Heart right ventricle (tissue), 16 donors: ENCODE data around the gene SAA2. TPM values are rescaled to one million over a fixed set of nuclear protein-coding genes. Genes with fewer than 3 reads are reported as not detected.
A peak's percentile ranks its signal among the peaks of the same experiment; 100 is the strongest.

Experiments
- ATAC-seq, 8 donors: fragments of 200-7000 bp; cut with Tn5 transposase; one replicate each; pipeline ENCODE4 v1.9.1; 2020; ENCODE audit warnings: mild to moderate bottlenecking in 8 of 8, moderate library complexity in 8 of 8, moderate number of reproducible peaks in 1 of 8
- DNase-seq, 2 donors: peaks; one replicate each; pipeline ENCODE4 v3.0.0-alpha.2; 2020
- H3K27ac ChIP-seq, 10 donors: fragments of 200-600 bp; sonication (generic) in 2 of 10; one replicate each; pipeline versions ENCODE4 v1.5.0 to v1.8.0; 2020 to 2022; ENCODE audit warnings: mild to moderate bottlenecking in 3 of 10
- H3K27me3 ChIP-seq, 7 donors: fragments of 200-600 bp; one replicate each; pipeline ENCODE4 v1.8.0; 2021 to 2022; ENCODE audit warnings: mild to moderate bottlenecking in 2 of 7
- H3K36me3 ChIP-seq, 9 donors: fragments of 200-600 bp; sonication (generic) in 1 of 9; one replicate each; pipeline versions ENCODE4 v1.5.0 to v1.8.0; 2020 to 2022; ENCODE audit warnings: mild to moderate bottlenecking in 2 of 9
- H3K4me1 ChIP-seq, 9 donors: fragments of 200-600 bp; sonication (generic) in 1 of 9; one replicate each; pipeline versions ENCODE4 v1.5.0 to v1.8.0; 2020 to 2022; ENCODE audit warnings: mild to moderate bottlenecking in 4 of 9
- H3K4me3 ChIP-seq, 10 donors: fragments of 200-600 bp; sonication (generic) in 2 of 10; one replicate each; pipeline versions ENCODE4 v1.5.0 to v1.8.0; 2020 to 2022; ENCODE audit warnings: mild to moderate bottlenecking in 7 of 10, moderate library complexity in 2 of 10
- H3K9me3 ChIP-seq, 11 donors: fragments of 200-600 bp in 10 of 11; sonication (generic) in 2 of 11; one replicate each; pipeline versions ENCODE4 v1.5.0 to v1.8.0; 2013 to 2022; ENCODE audit warnings: mild to moderate bottlenecking in 2 of 11, control low read depth in 1 of 11, moderate library complexity in 1 of 11
- CTCF ChIP-seq, 9 donors: fragments of 200-600 bp; sonication (generic) in 2 of 9; IDR thresholded peaks; one replicate each; pipeline versions ENCODE4 v1.5.0 to v1.8.0; 2021 to 2022; ENCODE audit warnings: antibody characterized with exemption in 9 of 9, mild to moderate bottlenecking in 5 of 9, moderate library complexity in 1 of 9
- WGBS, 2 donors: extraction: QIAGEN DNeasy Blood & Tissue Kit; methylation state at CpG; one replicate each; pipeline ENCODE4 v1.1.7; 2013; ENCODE audit warnings: inconsistent platforms in 1 of 2; 5-methylcytosine and 5-hydroxymethylcytosine counted together
- intact Hi-C, 10 donors: fragments of 100-400 bp; cut with DNase I; formaldehyde crosslinking; loops; one replicate each; pipeline versions ENCODE4 v1.11.1 to v1.14.2; 2022
- polyA plus RNA-seq, 2 donors: library from polyadenylated mRNA; stranded (reverse); fragments of 200-250 nt; gene quantifications; one replicate each; pipeline ENCODE4 v1.2.3, GENCODE V29; 2013
- total RNA-seq, 10 donors: library from RNA; stranded (reverse); fragmentation: NEBNext Ultra II Directional in 3 of 10; extraction: Animal tissue kit (Norgen Biotek cat#: 25700) in 3 of 10; gene quantifications; one replicate each; pipeline versions ENCODE4 v1.2.1 to v1.2.4, GENCODE V29; 2021 to 2023
- donor health status: Arrhythmogenic right ventricular cardiomyopathy.
- donor health status: ischemic (EF 13 %, LVEDD 7.1; RV severe dilation, severe dysfunction).
- donor health status: healthy with polysubstance abuse.
- donor health status: DM: no; HTN: yes; CAD: no.
- donor health status: DM: no; HTN: no; CAD: no.
- donor health status: ischemic (EF 25% LVEDD 6.9; RV normal size, moderate dysfunction).
- donor health status: ischemic (EF 25% LVEDD 5.7; RV mildly dilated, moderate dysfunction).
- donor health status: healthy.
- donor health status: DM: yes; HTN: yes; CAD: no.
- donor health status: Ischemic cardiomyopathy.
- donor health status: ischemic (EF 35%, LVEDD 5.7; RV mildly dilated, moderate dysfunction).
- donor health status: nonischemic (EF 11% LVEDD 7.7; RV severe dilation, severe dysfunction).
- donor health status: DM: yes; HTN: yes; CAD: no.
- donor health status: PGD.
- donor health status: ischemic (EF 29% LVEDD 5.4; RV normal size, mild dysfunction).
- donor health status: nonischemic (EF 23%, LVEDD 6.1; RV moderate dilation, normal function).

SAA2 gene
- total and polyA plus RNA-seq, 12 donors = 0.61 to 4.1 (median 2.1) TPM; not detected in 7

- Histone ChIP-seq H3K27me3 (no peaks in the 10 kb centered on the region), H3K27ac (no peak overlapping the region), H3K9me3 (no peaks in the 10 kb centered on the region), H3K4me1 (no peaks in the 10 kb centered on the region), H3K4me3 (no peak overlapping the region), H3K36me3 (peaks cover 0 to 100% (median 41%) of the 10 kb centered on the region in 9 donors)
- DNase-seq = no peak
- ATAC-seq = no peak
- 98 to 100% methylated on average over 1 of the region's 1 CpG for WGBS, 2 donors
- intact Hi-C loops = no loop called here
- TF ChIP-seq CTCF (IDR thresholded peaks at IDR 0.05) = no peak
Observed at GRCh38 chr11:18285841-18286240, 37.4 kb upstream of the SAA2 start.

GRCh38 chr11:18282626-18283025 is 34.2 kb upstream of the SAA2 start:
- Histone ChIP-seq H3K9me3 (no peaks in the 10 kb centered on the region), H3K36me3 (peaks cover 0 to 100% (median 39%) of the 10 kb centered on the region in 9 donors)
- TF ChIP-seq CTCF (IDR thresholded peaks at IDR 0.05) = no peak

GRCh38 chr11:18280438-18281045 is 32.1 kb upstream of the SAA2 start:
- no peak for DNase-seq
- ATAC-seq = no peak
- WGBS, 2 donors = 83 to 88% methylated on average over 4 of the region's 4 CpGs
- Histone ChIP-seq H3K4me3 (no peak overlapping the region), H3K9me3 (no peaks in the 10 kb centered on the region), H3K27ac (peak overlapping the region in 1 of 10 donors; percentile 45), H3K4me1 (peaks cover 0 to 12% (median 0%) of the 10 kb centered on the region in 9 donors), H3K27me3 (no peaks in the 10 kb centered on the region), H3K36me3 (peaks cover 0 to 85% (median 20%) of the 10 kb centered on the region in 9 donors)
- intact Hi-C loops = no loop called here
- TF ChIP-seq CTCF (IDR thresholded peaks at IDR 0.05) = no peak

More at GRCh38 chr11:18282626-18283025, 34.2 kb upstream of the SAA2 start:
- DNase-seq = no peak
- no peak for ATAC-seq
- intact Hi-C loops = no loop called here
- Histone ChIP-seq H3K4me3 (no peak overlapping the region), H3K27ac (no peak overlapping the region), H3K4me1 (peaks cover 0 to 6% (median 0%) of the 10 kb centered on the region in 9 donors), H3K27me3 (no peaks in the 10 kb centered on the region)
- 86 to 91% methylated on average over 2 of the region's 2 CpGs for WGBS, 2 donors

GRCh38 chr11:18277565-18278271 is 29.2 kb upstream of the SAA2 start:
- WGBS, 2 donors = 85 to 87% methylated on average over 5 of the region's 5 CpGs
- ATAC-seq = peak in 3 of 8 donors; percentile 58 to 70 (median 58)
- no peak overlapping the region for H3K4me3 ChIP-seq

More at GRCh38 chr11:18277565-18278271, 29.2 kb upstream of the SAA2 start:
- TF ChIP-seq CTCF (IDR thresholded peaks at IDR 0.05) = no peak
- no peaks in the 10 kb centered on the region for H3K27me3 ChIP-seq
- no peaks in the 10 kb centered on the region for H3K9me3 ChIP-seq
- H3K27ac ChIP-seq = peak overlapping the region in 1 of 10 donors; percentile 56
- DNase-seq = no peak
- intact Hi-C loops = no loop called here
- H3K36me3 ChIP-seq = peaks cover 0 to 57% (median 8%) of the 10 kb centered on the region in 9 donors
- peaks cover 0 to 12% (median 0%) of the 10 kb centered on the region in 9 donors for H3K4me1 ChIP-seq
